HG03571 (cell line): Measurements from ENCODE around the gene CEP170B.
"Not testable (repeated sequence)": the region's sequence is repeated elsewhere in the genome, so short reads cannot be mapped to it uniquely, and the experiment has no call there.

ENCODE experiments used
- ATAC-seq: cut with Tn5 transposase; IDR thresholded peaks from one replicate; pipeline ENCODE4 v1.9.1; 2021; ENCODE audit not compliant: unreplicated experiment

CEP170B gene

DNA sequence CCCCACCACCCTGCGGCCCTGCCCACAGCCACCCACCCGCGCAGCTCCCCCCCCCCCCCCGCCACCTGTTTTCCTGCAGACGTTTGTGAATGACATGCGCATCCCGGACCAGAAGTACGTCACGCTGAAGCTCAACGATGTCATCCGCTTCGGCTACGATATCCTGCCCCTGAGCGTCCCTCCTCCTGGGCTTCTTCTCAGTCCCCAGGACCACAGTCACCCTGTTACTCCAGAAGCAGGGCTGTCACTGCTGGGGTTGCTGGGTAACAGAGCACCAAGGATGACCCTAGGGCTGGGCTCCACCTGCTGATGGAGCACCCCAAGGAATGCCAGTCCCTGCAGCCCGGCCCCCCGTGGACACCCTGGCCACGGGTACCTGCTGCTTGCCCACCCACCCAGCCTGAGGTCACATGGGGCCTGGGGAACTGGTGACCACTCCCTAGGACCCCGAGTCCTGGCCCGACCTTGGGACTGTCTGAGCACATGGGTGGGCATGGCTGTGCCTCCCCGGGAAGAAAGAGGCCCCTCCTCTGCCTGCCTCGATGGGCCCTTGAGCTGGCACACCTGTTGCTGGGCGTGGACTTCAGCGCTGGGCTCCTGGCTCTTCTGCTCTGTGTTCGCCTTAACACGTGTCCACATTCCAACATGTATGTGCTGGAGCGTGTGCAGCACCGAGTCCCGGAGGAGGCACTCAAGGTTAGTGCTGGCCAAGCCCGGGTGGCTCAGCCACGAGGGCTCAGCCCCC is 12.9 kb downstream of the CEP170B start:
- ATAC-seq = no peak

DNA sequence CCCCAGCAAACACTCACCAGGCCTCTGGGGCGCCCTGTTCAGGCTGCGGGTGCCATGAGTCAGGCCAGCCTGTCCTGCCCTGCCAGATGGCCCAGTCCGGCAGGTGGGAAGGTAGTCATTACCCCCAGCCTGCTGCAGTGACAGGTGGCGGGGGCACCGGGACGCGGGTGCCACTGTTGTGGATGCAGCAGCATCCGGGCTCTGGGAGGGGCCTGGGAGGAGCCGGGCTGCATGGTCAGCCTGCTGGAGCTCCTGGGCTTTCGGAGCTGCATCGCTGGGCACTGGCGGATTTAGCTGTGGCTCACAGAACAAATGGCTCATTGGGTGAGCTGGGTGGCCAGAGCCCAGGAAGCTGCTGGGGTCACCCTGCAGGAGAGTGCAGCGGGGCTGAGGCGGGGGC is 13.5 kb downstream of the CEP170B start:
- no peak for ATAC-seq

DNA sequence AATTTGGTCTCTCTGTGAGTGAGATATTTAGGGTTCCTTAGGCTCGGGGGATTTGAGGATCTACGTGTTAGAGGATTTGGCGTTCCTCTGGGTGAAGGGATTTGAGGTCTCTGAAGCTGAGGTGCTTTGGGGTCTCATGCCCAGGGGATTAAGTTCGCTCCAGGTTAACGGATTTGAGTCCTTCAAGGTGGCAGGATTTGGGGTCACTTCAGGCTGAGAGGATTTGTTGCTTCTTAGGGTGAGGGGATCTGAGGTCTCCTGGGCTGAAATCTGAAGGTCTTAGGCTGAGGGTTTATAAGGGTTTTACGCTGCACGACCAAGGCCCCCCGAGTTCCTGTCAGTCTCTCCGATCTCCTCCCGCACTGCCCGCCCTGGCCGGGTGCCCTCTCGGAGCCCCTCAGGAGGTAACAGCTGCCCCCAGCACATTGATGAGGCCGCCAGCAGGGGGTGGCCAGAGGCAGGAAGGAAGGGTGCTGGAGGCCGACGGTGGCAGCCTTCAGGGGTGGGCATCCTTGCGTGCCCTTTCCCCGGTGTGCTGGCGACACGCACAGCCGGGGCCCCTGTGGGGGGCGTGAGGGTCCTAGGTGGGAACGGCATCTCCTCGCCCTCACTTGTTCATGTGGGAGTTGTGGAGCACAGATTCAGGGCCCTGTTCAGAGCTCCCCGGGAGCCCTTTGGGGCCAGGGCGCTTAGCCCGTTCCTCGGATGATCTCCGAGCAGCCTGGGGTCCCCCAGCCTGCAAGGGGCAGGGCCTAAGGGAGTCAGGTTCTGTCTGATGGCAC is 14.3 kb downstream of the CEP170B start:
- ATAC-seq = no peak

DNA sequence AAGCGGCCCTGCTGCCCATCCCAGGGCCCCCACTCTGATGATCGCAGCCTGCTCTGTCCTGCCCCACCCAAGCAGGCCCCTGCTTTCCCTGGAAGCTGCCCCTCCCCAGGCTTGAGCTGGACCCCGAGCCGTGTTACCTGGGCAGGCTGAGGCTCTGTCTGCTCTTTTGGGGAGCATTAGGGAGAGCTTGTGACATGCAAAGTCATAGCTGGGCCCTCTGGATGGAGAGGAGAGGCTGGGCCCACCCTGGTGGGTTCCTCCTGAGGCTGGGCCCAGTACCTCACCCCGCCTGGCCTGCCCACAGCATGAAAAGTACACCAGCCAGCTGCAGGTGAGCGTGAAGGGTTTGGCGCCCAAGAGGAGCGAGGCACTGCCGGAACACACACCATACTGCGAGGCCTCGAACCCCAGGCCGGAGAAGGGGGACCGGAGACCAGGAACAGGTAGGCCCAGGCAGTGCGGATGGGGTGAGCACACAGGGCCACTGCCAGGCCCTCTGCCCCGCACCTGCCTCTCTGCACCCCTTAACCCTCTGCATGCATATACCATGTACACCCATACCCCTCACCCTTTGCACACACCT is 15.0 kb downstream of the CEP170B start:
- no peak for ATAC-seq

GRCh38 chr14:104880584-104881210 is 15.6 kb downstream of the CEP170B start:
- no peak for ATAC-seq

DNA sequence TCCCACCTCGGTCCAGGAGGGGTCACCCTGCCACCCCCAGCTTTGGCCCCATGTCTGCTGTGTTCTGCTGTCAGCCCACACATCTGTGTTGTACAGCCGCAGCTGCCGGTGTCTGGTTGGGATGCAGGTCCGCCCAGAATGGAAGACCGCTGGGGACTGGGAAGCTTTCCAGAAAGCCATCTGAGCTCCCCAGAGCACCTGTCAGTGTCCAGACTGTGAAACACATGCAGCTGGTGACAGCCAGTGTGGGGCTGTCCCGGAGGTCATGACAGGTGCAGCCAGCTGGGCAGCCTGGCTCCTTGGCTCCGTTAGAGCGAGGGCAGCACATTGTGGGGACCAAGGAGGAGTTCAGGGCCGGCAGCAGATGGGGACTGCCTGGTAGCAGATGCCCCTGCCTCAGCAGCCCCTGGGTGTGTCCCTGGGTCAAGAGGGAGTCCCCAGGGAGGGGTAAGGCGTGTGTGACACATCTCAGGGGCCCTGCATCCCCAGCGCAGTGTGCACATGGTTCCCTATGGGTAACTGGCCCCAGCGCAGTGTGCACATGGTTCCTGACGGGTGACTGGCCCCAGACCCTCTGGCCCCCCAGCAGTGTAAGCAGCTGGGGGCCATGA is 16.4 kb downstream of the CEP170B start:
- ATAC-seq = no peak

- ATAC-seq = no peak
Observed at GRCh38 chr14:104882325-104882973, 17.4 kb downstream of the CEP170B start.

GRCh38 chr14:104882991-104883660 is 18.1 kb downstream of the CEP170B start:
- ATAC-seq = no peak

DNA sequence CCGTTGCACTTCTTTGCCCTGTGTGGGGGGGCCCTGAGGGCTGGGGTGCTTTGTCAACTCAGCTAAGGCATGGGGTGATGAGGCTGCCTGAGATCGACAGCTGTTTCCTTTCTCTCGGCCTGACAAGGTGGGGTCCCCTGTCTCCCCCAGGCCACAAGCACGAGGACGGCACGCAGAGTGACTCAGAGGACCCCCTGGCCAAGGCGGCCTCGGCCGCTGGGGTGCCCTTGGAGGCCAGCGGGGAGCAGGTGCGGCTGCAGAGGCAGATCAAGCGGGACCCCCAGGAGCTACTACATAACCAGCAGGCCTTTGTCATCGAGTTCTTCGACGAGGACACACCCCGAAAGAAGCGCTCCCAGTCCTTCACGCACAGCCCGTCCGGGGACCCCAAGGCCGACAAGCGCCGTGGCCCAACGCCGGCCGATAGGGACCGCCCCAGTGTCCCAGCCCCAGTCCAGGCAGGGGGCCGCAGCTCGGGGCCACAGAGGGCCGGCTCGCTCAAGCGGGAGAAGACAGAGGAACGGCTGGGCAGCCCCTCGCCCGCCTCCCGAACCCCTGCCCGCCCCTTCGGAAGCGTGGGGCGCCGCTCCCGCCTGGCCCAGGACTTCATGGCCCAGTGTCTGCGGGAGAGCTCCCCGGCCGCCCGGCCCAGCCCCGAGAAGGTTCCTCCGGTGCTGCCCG is 18.8 kb downstream of the CEP170B start:
- ATAC-seq = no peak

GRCh38 chr14:104884381-104884780 is 19.3 kb downstream of the CEP170B start:
- not testable (repeated sequence) for ATAC-seq

- ATAC-seq = no peak
Observed at GRCh38 chr14:104885031-104885972, 20.2 kb downstream of the CEP170B start.

GRCh38 chr14:104885973-104886689 is 21.1 kb downstream of the CEP170B start:
- no peak for ATAC-seq

DNA sequence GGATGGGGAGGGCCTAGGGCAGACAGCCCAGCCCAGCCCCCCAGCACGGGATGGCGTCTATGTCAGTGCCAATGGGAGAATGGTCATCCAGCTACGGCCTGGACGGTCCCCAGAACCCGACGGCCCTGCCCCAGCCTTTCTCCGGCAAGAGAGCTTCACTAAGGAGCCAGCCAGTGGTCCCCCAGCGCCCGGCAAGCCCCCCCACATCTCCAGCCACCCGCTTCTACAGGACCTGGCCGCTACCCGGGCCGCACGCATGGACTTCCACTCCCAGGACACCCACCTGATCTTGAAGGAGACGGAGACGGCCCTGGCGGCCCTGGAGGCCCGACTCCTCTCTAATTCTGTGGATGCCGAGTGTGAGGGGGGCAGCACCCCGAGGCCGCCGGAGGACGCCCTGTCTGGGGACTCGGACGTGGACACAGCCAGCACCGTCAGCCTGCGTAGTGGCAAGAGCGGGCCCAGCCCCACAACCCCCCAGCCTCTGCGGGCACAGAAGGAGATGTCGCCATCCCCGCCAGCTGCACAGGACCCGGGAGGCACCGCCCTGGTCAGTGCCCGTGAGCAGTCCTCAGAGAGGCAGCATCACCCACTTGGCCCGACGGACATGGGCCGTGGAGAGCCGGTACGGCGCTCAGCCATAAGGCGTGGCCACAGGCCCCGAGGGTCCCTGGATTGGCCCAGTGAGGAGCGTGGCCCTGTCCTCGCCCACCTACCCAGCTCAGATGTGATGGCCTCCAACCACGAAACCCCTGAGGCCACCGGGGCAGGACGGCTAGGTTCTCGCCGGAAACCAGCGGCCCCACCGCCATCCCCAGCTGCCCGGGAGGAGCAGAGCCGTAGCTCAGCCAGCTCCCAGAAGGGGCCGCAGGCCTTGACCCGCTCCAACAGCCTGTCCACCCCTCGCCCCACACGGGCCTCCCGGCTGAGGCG is 21.9 kb downstream of the CEP170B start:
- ATAC-seq = no peak

GRCh38 chr14:104887623-104888488 is 22.8 kb downstream of the CEP170B start:
- ATAC-seq = no peak

- ATAC-seq = no peak
Observed at GRCh38 chr14:104888489-104889374, 23.7 kb downstream of the CEP170B start.
